PFSK-1 (cell line): Measurements from ENCODE around the gene NFS1.

Source experiments
- FOXP2 ChIP-seq: optimal IDR thresholded peaks from 2 replicates; pipeline ENCODE3; 2011; ENCODE audit warnings: borderline replicate concordance, control low read depth, inconsistent platforms; ENCODE audit not compliant: insufficient read depth; ENCODE audit errors: extremely low read length, extremely low read depth
- POLR2AphosphoS5 ChIP-seq: IDR thresholded peaks from 2 replicates; pipeline ENCODE4 v1.6.1; 2012; ENCODE audit warnings: low read depth, mild to moderate bottlenecking, control low read depth, low read length, moderate library complexity
- SIN3A ChIP-seq: IDR thresholded peaks from 2 replicates; pipeline ENCODE4 v1.6.1; 2012; ENCODE audit warnings: mild to moderate bottlenecking, low read length, moderate library complexity, borderline replicate concordance; ENCODE audit not compliant: insufficient read depth
- TF ChIP-seq, protein P1 (sequence below), 2 experiments: IDR thresholded peaks; 2 replicates each; pipeline versions ENCODE4 v1.6.1 to v1.8.0; 2011 to 2012; ENCODE audit warnings: low read depth in 2 of 2, low read length in 2 of 2, control low read depth in 1 of 2, inconsistent platforms in 1 of 2, mild to moderate bottlenecking in 1 of 2, moderate library complexity in 1 of 2; ENCODE audit not compliant: insufficient read depth in 1 of 2

DNA sequence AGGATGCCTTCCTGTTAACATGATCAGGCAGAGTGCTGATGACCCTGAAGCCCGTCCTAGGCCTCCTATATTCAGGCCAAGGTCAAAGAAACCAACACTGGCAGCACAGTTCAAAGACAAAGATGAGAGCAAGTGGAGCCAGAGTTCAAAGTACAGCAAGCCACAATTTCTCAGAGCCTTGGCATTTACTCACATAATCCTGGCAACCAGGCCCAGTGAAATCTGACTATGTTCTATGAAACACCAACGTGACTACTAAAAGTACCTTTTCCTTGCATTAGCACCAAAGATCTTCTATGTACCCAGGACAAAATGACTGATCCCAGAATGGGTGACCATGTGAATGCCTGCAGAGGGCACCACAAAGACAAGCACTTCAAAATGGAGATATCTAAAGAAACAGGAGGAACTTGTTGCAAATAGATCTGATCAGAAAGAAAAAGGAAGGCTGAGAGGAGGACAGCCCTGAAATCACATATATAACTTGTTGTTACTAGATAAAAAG is 3.9 kb downstream of the NFS1 start:
- TF ChIP-seq POLR2AphosphoS5 (no peak), SIN3A (no peak), FOXP2 (no peak)
- TF ChIP-seq, protein P1, sequence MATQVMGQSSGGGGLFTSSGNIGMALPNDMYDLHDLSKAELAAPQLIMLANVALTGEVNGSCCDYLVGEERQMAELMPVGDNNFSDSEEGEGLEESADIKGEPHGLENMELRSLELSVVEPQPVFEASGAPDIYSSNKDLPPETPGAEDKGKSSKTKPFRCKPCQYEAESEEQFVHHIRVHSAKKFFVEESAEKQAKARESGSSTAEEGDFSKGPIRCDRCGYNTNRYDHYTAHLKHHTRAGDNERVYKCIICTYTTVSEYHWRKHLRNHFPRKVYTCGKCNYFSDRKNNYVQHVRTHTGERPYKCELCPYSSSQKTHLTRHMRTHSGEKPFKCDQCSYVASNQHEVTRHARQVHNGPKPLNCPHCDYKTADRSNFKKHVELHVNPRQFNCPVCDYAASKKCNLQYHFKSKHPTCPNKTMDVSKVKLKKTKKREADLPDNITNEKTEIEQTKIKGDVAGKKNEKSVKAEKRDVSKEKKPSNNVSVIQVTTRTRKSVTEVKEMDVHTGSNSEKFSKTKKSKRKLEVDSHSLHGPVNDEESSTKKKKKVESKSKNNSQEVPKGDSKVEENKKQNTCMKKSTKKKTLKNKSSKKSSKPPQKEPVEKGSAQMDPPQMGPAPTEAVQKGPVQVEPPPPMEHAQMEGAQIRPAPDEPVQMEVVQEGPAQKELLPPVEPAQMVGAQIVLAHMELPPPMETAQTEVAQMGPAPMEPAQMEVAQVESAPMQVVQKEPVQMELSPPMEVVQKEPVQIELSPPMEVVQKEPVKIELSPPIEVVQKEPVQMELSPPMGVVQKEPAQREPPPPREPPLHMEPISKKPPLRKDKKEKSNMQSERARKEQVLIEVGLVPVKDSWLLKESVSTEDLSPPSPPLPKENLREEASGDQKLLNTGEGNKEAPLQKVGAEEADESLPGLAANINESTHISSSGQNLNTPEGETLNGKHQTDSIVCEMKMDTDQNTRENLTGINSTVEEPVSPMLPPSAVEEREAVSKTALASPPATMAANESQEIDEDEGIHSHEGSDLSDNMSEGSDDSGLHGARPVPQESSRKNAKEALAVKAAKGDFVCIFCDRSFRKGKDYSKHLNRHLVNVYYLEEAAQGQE (IDR thresholded peaks at IDR 0.05; ENCODE audit: insufficient read depth in 1 of 2, low read depth in 2 of 2, low read length in 2 of 2) = no peak
